H1 (cell line): ENCODE results near the gene ZNF598. TPM values are rescaled to one million over a fixed set of nuclear protein-coding genes. Genes with fewer than 3 reads are reported as not detected.

Experiments used
- BCL11A ChIP-seq, 2 experiments: IDR thresholded peaks; one replicate each; pipeline ENCODE4 v1.6.1; 2011; ENCODE audit warnings: low read depth in 2 of 2, low read length in 2 of 2, mild to moderate bottlenecking in 2 of 2
- CTBP2 ChIP-seq: IDR thresholded peaks from 2 replicates; pipeline ENCODE4 v1.7.0; 2011; ENCODE audit warnings: borderline replicate concordance, mild to moderate bottlenecking, moderate library complexity, mixed read lengths, low read length; ENCODE audit not compliant: insufficient read depth, insufficient read length
- HDAC6 ChIP-seq: IDR thresholded peaks from one replicate; pipeline ENCODE4 v1.7.1; 2012; ENCODE audit warnings: low read depth, mild to moderate bottlenecking, inconsistent platforms, low read length, moderate library complexity
- NANOG ChIP-seq: IDR thresholded peaks from 2 replicates; pipeline ENCODE4 v1.6.1; 2011; ENCODE audit warnings: low read length, low read depth, mild to moderate bottlenecking, inconsistent platforms; ENCODE audit not compliant: insufficient read depth, poor library complexity, severe bottlenecking
- SIN3A ChIP-seq, 2 experiments: IDR thresholded peaks in 1 of 2; conservative IDR thresholded peaks in 1 of 2; 2 replicates each; pipeline ENCODE4 v1.6.1; 2011 to 2012; ENCODE audit warnings: low read length in 2 of 2, improper control_type of control experiment in 1 of 2, low read depth in 1 of 2, mild to moderate bottlenecking in 1 of 2
- TAF1 ChIP-seq: IDR thresholded peaks from 2 replicates; pipeline ENCODE4 v1.6.1; 2011; ENCODE audit warnings: mild to moderate bottlenecking, low read depth, low read length
- TCF12 ChIP-seq: IDR thresholded peaks from 2 replicates; pipeline ENCODE4 v1.6.1; 2011; ENCODE audit warnings: low read depth, mild to moderate bottlenecking, low read length
- polyA plus RNA-seq, 7 experiments: library from polyadenylated mRNA; depleted of rRNA in 3 of 7; stranded (reverse) in 5 of 7; unstranded in 2 of 7; fragments of >200 nt in 5 of 7; fragments of 200-250 nt in 2 of 7; gene quantifications; 1 replicate in 5 of 7; 2 replicates in 1 of 7; 4 replicates in 1 of 7; pipeline versions ENCODE4 v1.2.1 to v1.2.3, GENCODE V29; 2011 to 2013; ENCODE audit warnings: missing spikeins in 2 of 7, mixed read lengths in 2 of 7
- total RNA-seq: library from RNA; stranded (reverse); fragmentation: NEBNext Ultra II Directional; extraction: Animal tissue kit (Norgen Biotek cat#: 25700); gene quantifications from 2 replicates; pipeline ENCODE4 v1.2.1, GENCODE V29; 2021

ZNF598 gene
- total and polyA plus RNA-seq, 2 of the 8 experiments (the other 6 are each of a cell fraction or from before 2014, with no cell fraction given) = 29.3 to 47.6 TPM

DNA sequence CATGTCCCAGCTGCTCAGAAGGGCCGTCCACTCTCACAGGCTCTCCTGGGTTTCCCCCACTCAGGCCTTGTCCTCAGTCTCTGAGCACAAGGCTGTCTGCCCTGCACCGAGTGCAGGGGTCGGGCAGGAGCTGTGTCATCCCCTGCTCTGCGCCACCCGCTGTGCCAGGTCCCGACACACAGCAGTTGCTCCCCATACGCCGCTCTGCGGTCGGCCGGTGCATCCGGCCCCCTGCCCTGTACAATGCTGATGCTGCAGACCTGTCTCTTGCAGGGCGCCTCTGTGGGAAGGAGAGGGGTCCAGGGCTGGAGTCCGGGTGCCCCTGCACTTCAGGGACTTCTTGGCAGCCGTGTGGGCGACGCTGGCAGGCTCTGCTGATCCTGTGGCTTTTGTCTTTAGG is 44.3 kb upstream of the ZNF598 start (continued):
- TF ChIP-seq NANOG (no peak), HDAC6 (no peak), SIN3A (conservative IDR thresholded peaks at IDR 0.05 in 1 of 2, IDR thresholded peaks at IDR 0.05 in 1 of 2; ENCODE audit: low read depth in 1 of 2, low read length in 2 of 2) (no peak), CTBP2 (no peak), BCL11A (IDR thresholded peaks at IDR 0.05; ENCODE audit: low read depth in 2 of 2, low read length in 2 of 2) (no peak), TAF1 (no peak), TCF12 (no peak)
